Osteoblast (primary cell): ENCODE measurements around the gene SLC30A4. TPM values are rescaled to one million over a fixed set of nuclear protein-coding genes. Genes with fewer than 3 reads are reported as not detected.

Experiments used
- DNase-seq: peaks from one replicate; pipeline ENCODE4 v3.0.0; 2011; ENCODE audit warnings: low spot score, mixed read lengths; ENCODE audit not compliant: insufficient read length; ENCODE audit errors: missing footprints
- H2AFZ ChIP-seq: 2 replicates; pipeline ENCODE4 v1.6.0; 2011; ENCODE audit warnings: mild to moderate bottlenecking, low read length
- H3K27ac ChIP-seq: 2 replicates; pipeline ENCODE4 v1.5.1; 2011; ENCODE audit warnings: mild to moderate bottlenecking, low read depth, low read length, moderate library complexity
- H3K27me3 ChIP-seq: 2 replicates; pipeline ENCODE4 v1.6.0; 2012; ENCODE audit warnings: mild to moderate bottlenecking, control low read depth, inconsistent platforms, low read length, moderate library complexity; ENCODE audit not compliant: insufficient read depth
- H3K36me3 ChIP-seq: 2 replicates; pipeline ENCODE4 v1.5.1; 2011; ENCODE audit warnings: mild to moderate bottlenecking, low read length, control low read depth, moderate library complexity; ENCODE audit not compliant: insufficient read depth
- H3K4me1 ChIP-seq: 2 replicates; pipeline ENCODE4 v1.5.1; 2011; ENCODE audit warnings: mild to moderate bottlenecking, low read length, control low read depth, moderate library complexity; ENCODE audit not compliant: insufficient read depth
- H3K4me2 ChIP-seq: 2 replicates; pipeline ENCODE4 v1.6.0; 2011; ENCODE audit warnings: mild to moderate bottlenecking, low read length; ENCODE audit not compliant: insufficient read depth
- H3K4me3 ChIP-seq: fragments of 200-600 bp; sonication (generic); 3 replicates; pipeline ENCODE4 v1.5.1; 2012; ENCODE audit warnings: mild to moderate bottlenecking, low read length, inconsistent platforms; ENCODE audit not compliant: insufficient read depth
- H3K79me2 ChIP-seq: 2 replicates; pipeline ENCODE4 v1.6.0; 2012; ENCODE audit warnings: mild to moderate bottlenecking, low read length, control low read depth, inconsistent platforms; ENCODE audit not compliant: insufficient read depth
- H3K9me3 ChIP-seq: 2 replicates; pipeline ENCODE4 v1.5.1; 2011; ENCODE audit warnings: low read depth, low read length, control low read depth
- H4K20me1 ChIP-seq: 2 replicates; pipeline ENCODE4 v1.6.0; 2012; ENCODE audit warnings: mild to moderate bottlenecking, low read length, control low read depth; ENCODE audit not compliant: insufficient read depth
- CTCF ChIP-seq: IDR thresholded peaks from 2 replicates; pipeline ENCODE4 v1.5.1; 2011; ENCODE audit warnings: mild to moderate bottlenecking, low read depth, low read length, moderate library complexity; ENCODE audit errors: extremely low read depth
- total RNA-seq: library from RNA; depleted of rRNA; stranded (reverse); fragments of >200 nt; gene quantifications from 2 replicates; pipeline ENCODE4 v1.2.3, GENCODE V29; 2012

SLC30A4 gene
- total RNA-seq, 1 donor: 19.5 TPM

- no peaks in the 10 kb centered on the region for H3K27me3 ChIP-seq
- no peak overlapping the region for H3K4me2 ChIP-seq
- H3K4me1 ChIP-seq: peaks cover 13% of the 10 kb centered on the region
- no peaks in the 10 kb centered on the region for H3K79me2 ChIP-seq
- H3K4me3 ChIP-seq: no peak overlapping the region
- no peak for TF ChIP-seq CTCF
- H2AFZ ChIP-seq: no peak overlapping the region
- H3K9me3 ChIP-seq: no peaks in the 10 kb centered on the region
- no peaks in the 10 kb centered on the region for H4K20me1 ChIP-seq
- no peak for DNase-seq
- H3K27ac ChIP-seq: no peak overlapping the region
- no peaks in the 10 kb centered on the region for H3K36me3 ChIP-seq
These were observed 25.3 kb downstream of the SLC30A4 start for GRCh38 chr15:45497261-45497660.

- Histone ChIP-seq H3K79me2 (no peaks in the 10 kb centered on the region), H3K36me3 (no peaks in the 10 kb centered on the region), H3K4me2 (no peak overlapping the region), H3K4me3 (no peak overlapping the region), H4K20me1 (no peaks in the 10 kb centered on the region), H3K4me1 (peaks cover 13% of the 10 kb centered on the region), H3K9me3 (no peaks in the 10 kb centered on the region), H2AFZ (no peak overlapping the region), H3K27me3 (no peaks in the 10 kb centered on the region), H3K27ac (no peak overlapping the region)
- TF ChIP-seq CTCF: no peak
- DNase-seq: no peak
These were observed 25.9 kb downstream of the SLC30A4 start for GRCh38 chr15:45496658-45497057.

- DNase-seq: no peak
- H3K4me2 ChIP-seq: no peak overlapping the region
- TF ChIP-seq CTCF: no peak
- no peaks in the 10 kb centered on the region for H3K36me3 ChIP-seq
- no peaks in the 10 kb centered on the region for H4K20me1 ChIP-seq
- no peak overlapping the region for H2AFZ ChIP-seq
- no peak overlapping the region for H3K27ac ChIP-seq
- no peaks in the 10 kb centered on the region for H3K27me3 ChIP-seq
- no peaks in the 10 kb centered on the region for H3K9me3 ChIP-seq
- H3K79me2 ChIP-seq: no peaks in the 10 kb centered on the region
- H3K4me1 ChIP-seq: peaks cover 13% of the 10 kb centered on the region
- no peak overlapping the region for H3K4me3 ChIP-seq
These were observed 27.0 kb downstream of the SLC30A4 start for GRCh38 chr15:45495588-45495987.

GRCh38 chr15:45489690-45490238, 32.8 kb downstream of the SLC30A4 start:
- no peaks in the 10 kb centered on the region for H4K20me1 ChIP-seq
- DNase-seq: no peak
- H3K4me1 ChIP-seq: no peaks in the 10 kb centered on the region
- TF ChIP-seq CTCF: no peak
- no peaks in the 10 kb centered on the region for H3K36me3 ChIP-seq
- H3K9me3 ChIP-seq: no peaks in the 10 kb centered on the region
- H3K79me2 ChIP-seq: no peaks in the 10 kb centered on the region
- H3K4me3 ChIP-seq: no peak overlapping the region
- H3K27ac ChIP-seq: no peak overlapping the region
- no peak overlapping the region for H3K4me2 ChIP-seq
- no peaks in the 10 kb centered on the region for H3K27me3 ChIP-seq
- H2AFZ ChIP-seq: no peak overlapping the region
